GM18858 (cell line): ENCODE data around the gene ZNF787.

ENCODE experiments used
- ATAC-seq: cut with Tn5 transposase; IDR thresholded peaks from one replicate; pipeline ENCODE4 v1.9.1; 2021; ENCODE audit not compliant: unreplicated experiment

ZNF787 gene

GRCh38 chr19:56089344-56089743 is 31.8 kb downstream of the ZNF787 start:
- no peak for ATAC-seq

GRCh38 chr19:56088497-56089215 is 32.4 kb downstream of the ZNF787 start:
- no peak for ATAC-seq

GRCh38 chr19:56087647-56088496 is 33.2 kb downstream of the ZNF787 start:
- no peak for ATAC-seq

GRCh38 chr19:56086671-56087430 is 34.2 kb downstream of the ZNF787 start:
- no peak for ATAC-seq

- ATAC-seq = no peak
Measured at GRCh38 chr19:56085571-56086275, 35.4 kb downstream of the ZNF787 start.

GRCh38 chr19:56084835-56085536 is 36.1 kb downstream of the ZNF787 start:
- ATAC-seq = no peak

- ATAC-seq = no peak
Measured at GRCh38 chr19:56083668-56084067, 37.4 kb downstream of the ZNF787 start.

GRCh38 chr19:56080669-56081401 is 40.3 kb downstream of the ZNF787 start:
- no peak for ATAC-seq

- ATAC-seq = no peak
Measured at GRCh38 chr19:56079609-56080008, 41.5 kb downstream of the ZNF787 start.

- ATAC-seq = no peak
Measured at GRCh38 chr19:56076498-56076897, 44.6 kb downstream of the ZNF787 start.

- no peak for ATAC-seq
Measured at GRCh38 chr19:56071151-56071550, 49.9 kb downstream of the ZNF787 start.

GRCh38 chr19:56069642-56070041 is 51.5 kb downstream of the ZNF787 start:
- ATAC-seq = no peak

DNA sequence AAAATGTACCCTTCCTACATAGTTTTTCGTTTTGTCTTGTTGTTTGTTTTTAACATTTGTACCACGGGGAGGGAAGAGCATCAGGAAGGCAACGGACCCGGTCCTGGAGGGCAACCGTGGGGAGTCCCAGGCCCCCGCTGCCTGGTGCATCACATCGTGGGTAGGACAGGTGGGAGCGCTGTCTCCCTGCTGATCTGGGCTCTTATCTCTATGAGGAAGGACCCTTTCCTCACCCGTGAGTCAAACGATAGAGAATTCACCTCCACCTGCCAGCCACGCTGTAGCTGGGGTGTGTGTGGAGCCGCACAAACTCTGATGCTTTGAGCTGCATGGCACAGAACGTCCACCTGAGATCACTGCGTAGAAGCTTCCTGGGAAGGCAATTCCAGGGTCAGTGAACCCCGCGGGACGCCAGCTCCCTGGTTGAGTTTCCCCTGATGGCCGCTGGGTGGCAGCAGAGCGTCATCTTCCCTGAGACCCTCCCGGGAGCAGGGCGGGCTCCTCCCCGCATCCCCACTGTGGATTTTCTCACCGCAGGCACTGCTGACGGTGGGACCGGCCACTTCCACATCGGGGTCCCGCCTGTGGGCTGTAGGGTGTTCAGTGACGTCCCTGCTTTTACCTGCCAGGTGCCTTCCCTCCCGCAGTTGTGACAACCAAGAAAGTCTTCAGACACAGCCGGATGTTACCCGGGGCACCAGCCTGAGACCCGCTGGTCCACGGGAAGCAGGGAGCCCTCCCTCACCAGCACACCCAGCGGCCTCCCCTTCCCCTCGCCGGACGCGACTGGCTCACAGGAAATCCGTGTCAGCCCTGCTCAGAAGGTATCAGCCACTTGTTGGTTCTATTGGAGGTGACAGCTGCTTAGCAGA is 54.7 kb downstream of the ZNF787 start:
- no peak for ATAC-seq

GRCh38 chr19:56053596-56053995 is 67.5 kb downstream of the ZNF787 start:
- ATAC-seq = no peak
